Testis (tissue), 2 donors: ENCODE results near the gene TATDN2.
A peak's percentile ranks its signal among the peaks of the same experiment; 100 is the strongest.

Experiments used
- CTCF ChIP-seq, 3 experiments: fragments of 450-650 bp in 2 of 3; fragments of 200-600 bp in 1 of 3; sonication (generic) in 1 of 3; IDR thresholded peaks; one replicate each; pipeline ENCODE4 v1.5.1; 2016 to 2019; ENCODE audit warnings: antibody characterized with exemption in 3 of 3, mild to moderate bottlenecking in 2 of 3, moderate library complexity in 1 of 3
- POLR2A ChIP-seq: fragments of 450-650 bp; IDR thresholded peaks from one replicate; pipeline ENCODE4 v1.6.1; 2017; ENCODE audit warnings: antibody characterized with exemption, mild to moderate bottlenecking, moderate library complexity

- peak in 2 of 3 experiments; percentile 39 to 62 for TF ChIP-seq CTCF (IDR thresholded peaks at IDR 0.05)
- TF ChIP-seq POLR2A: no peak
These were observed 15.5 kb downstream of the TATDN2 start for GRCh38 chr3:10263646-10264363.
